ENCODE data around the gene SUSD4. TPM values are rescaled to one million over a fixed set of nuclear protein-coding genes. Genes with fewer than 3 reads are reported as not detected.

SUSD4 gene
- total RNA-seq, 1 experiment from 2014 or later: 7.2 TPM

- H3K9me3 Mint-ChIP-seq (ENCODE audit: low read depth, unreplicated experiment): no peaks in the 10 kb centered on the region
- intact Hi-C loops (cut with micrococcal nuclease; ENCODE audit: unreplicated experiment): no loop called here
- H3K27me3 Mint-ChIP-seq (ENCODE audit: unreplicated experiment): peaks cover 33% of the 10 kb centered on the region
- H3K4me3 Mint-ChIP-seq (ENCODE audit: low read depth, unreplicated experiment): no peak overlapping the region
- no peaks in the 10 kb centered on the region for H3K4me1 Mint-ChIP-seq (ENCODE audit: low read depth, unreplicated experiment)
- TF ChIP-seq CTCF (IDR thresholded peaks at IDR 0.05; ENCODE audit: unreplicated experiment): no peak
- H3K36me3 Mint-ChIP-seq (ENCODE audit: insufficient read depth, unreplicated experiment): no peaks in the 10 kb centered on the region
- CTCF ChIA-PET: interaction anchor here (0.5 kb wide), 1 partner anchor 92 kb away, joined by 3 read pairs; no protein-coding TSS in a partner anchor
- DNase-seq: no peak
- no TSS peak for BruUV-seq (replicated peaks)
- H3K27ac Mint-ChIP-seq (ENCODE audit: unreplicated experiment): no peak overlapping the region
Measured at GRCh38 chr1:223349241-223349640, 14.7 kb downstream of the SUSD4 start.

GRCh38 chr1:223348439-223348838 lies 15.5 kb downstream of the SUSD4 start:
- CTCF ChIA-PET: no interaction called here
- intact Hi-C loops (cut with micrococcal nuclease; ENCODE audit: unreplicated experiment): no loop called here
- no peak for DNase-seq
- H3K27ac Mint-ChIP-seq (ENCODE audit: unreplicated experiment): no peak overlapping the region
- no peaks in the 10 kb centered on the region for H3K36me3 Mint-ChIP-seq (ENCODE audit: insufficient read depth, unreplicated experiment)
- TF ChIP-seq CTCF (IDR thresholded peaks at IDR 0.05; ENCODE audit: unreplicated experiment): no peak
- no peak overlapping the region for H3K4me3 Mint-ChIP-seq (ENCODE audit: low read depth, unreplicated experiment)
- BruUV-seq (replicated peaks): no TSS peak
- H3K27me3 Mint-ChIP-seq (ENCODE audit: unreplicated experiment): peaks cover 33% of the 10 kb centered on the region
- no peaks in the 10 kb centered on the region for H3K9me3 Mint-ChIP-seq (ENCODE audit: low read depth, unreplicated experiment)
- H3K4me1 Mint-ChIP-seq (ENCODE audit: low read depth, unreplicated experiment): no peaks in the 10 kb centered on the region

GRCh38 chr1:223347583-223347982 lies 16.4 kb downstream of the SUSD4 start:
- H3K4me1 Mint-ChIP-seq (ENCODE audit: low read depth, unreplicated experiment): no peaks in the 10 kb centered on the region
- H3K4me3 Mint-ChIP-seq (ENCODE audit: low read depth, unreplicated experiment): no peak overlapping the region
- no peak overlapping the region for H3K27ac Mint-ChIP-seq (ENCODE audit: unreplicated experiment)
- no peaks in the 10 kb centered on the region for H3K9me3 Mint-ChIP-seq (ENCODE audit: low read depth, unreplicated experiment)
- H3K36me3 Mint-ChIP-seq (ENCODE audit: insufficient read depth, unreplicated experiment): no peaks in the 10 kb centered on the region
- CTCF ChIA-PET: no interaction called here
- no peak for DNase-seq
- BruUV-seq (replicated peaks): no TSS peak
- intact Hi-C loops (cut with micrococcal nuclease; ENCODE audit: unreplicated experiment): no loop called here
- peaks cover 33% of the 10 kb centered on the region for H3K27me3 Mint-ChIP-seq (ENCODE audit: unreplicated experiment)
- TF ChIP-seq CTCF (IDR thresholded peaks at IDR 0.05; ENCODE audit: unreplicated experiment): no peak

GRCh38 chr1:223346311-223346710 lies 17.7 kb downstream of the SUSD4 start:
- no peaks in the 10 kb centered on the region for H3K36me3 Mint-ChIP-seq (ENCODE audit: insufficient read depth, unreplicated experiment)
- no peak overlapping the region for H3K27ac Mint-ChIP-seq (ENCODE audit: unreplicated experiment)
- DNase-seq: no peak
- intact Hi-C loops (cut with micrococcal nuclease; ENCODE audit: unreplicated experiment): no loop called here
- no peak for TF ChIP-seq CTCF (IDR thresholded peaks at IDR 0.05; ENCODE audit: unreplicated experiment)
- CTCF ChIA-PET: interaction anchor here (1.0 kb wide), 1 partner anchor 213 kb away, joined by 4 read pairs; no protein-coding TSS in a partner anchor
- H3K4me1 Mint-ChIP-seq (ENCODE audit: low read depth, unreplicated experiment): no peaks in the 10 kb centered on the region
- peaks cover 20% of the 10 kb centered on the region for H3K27me3 Mint-ChIP-seq (ENCODE audit: unreplicated experiment)
- BruUV-seq (replicated peaks): no TSS peak
- H3K9me3 Mint-ChIP-seq (ENCODE audit: low read depth, unreplicated experiment): no peaks in the 10 kb centered on the region
- no peak overlapping the region for H3K4me3 Mint-ChIP-seq (ENCODE audit: low read depth, unreplicated experiment)
